HG03442 (cell line): ENCODE data around the gene PINK1.
"Not testable (repeated sequence)": the region's sequence is repeated elsewhere in the genome, so short reads cannot be mapped to it uniquely, and the experiment has no call there.

Experiments
- ATAC-seq: cut with Tn5 transposase; IDR thresholded peaks from one replicate; pipeline ENCODE4 v1.9.1; 2021; ENCODE audit warnings: mild to moderate bottlenecking, moderate library complexity; ENCODE audit not compliant: unreplicated experiment

PINK1 gene

GRCh38 chr1:20673626-20674025, 40.4 kb downstream of the PINK1 start:
- ATAC-seq = not testable (repeated sequence)

GRCh38 chr1:20678599-20678998, 45.3 kb downstream of the PINK1 start:
- no peak for ATAC-seq

- no peak for ATAC-seq
Observed at GRCh38 chr1:20680269-20680668, 47.0 kb downstream of the PINK1 start.

- ATAC-seq = no peak
Observed at GRCh38 chr1:20681999-20682398, 48.7 kb downstream of the PINK1 start.

GRCh38 chr1:20682571-20683236, 49.4 kb downstream of the PINK1 start:
- ATAC-seq = no peak

- ATAC-seq = no peak
Observed at GRCh38 chr1:20683614-20684013, 50.4 kb downstream of the PINK1 start.

- ATAC-seq = no peak
Observed at GRCh38 chr1:20684050-20684620, 50.9 kb downstream of the PINK1 start.

GRCh38 chr1:20684651-20685050, 51.4 kb downstream of the PINK1 start:
- ATAC-seq = no peak

GRCh38 chr1:20685099-20685662, 51.9 kb downstream of the PINK1 start:
- ATAC-seq = no peak

- ATAC-seq = no peak
Observed at GRCh38 chr1:20685741-20686140, 52.5 kb downstream of the PINK1 start.

- no peak for ATAC-seq
Observed at GRCh38 chr1:20686883-20687725, 53.8 kb downstream of the PINK1 start.

- ATAC-seq = no peak
Observed at GRCh38 chr1:20689645-20690056, 56.4 kb downstream of the PINK1 start.

- no peak for ATAC-seq
Observed at GRCh38 chr1:20691872-20692271, 58.6 kb downstream of the PINK1 start.

- no peak for ATAC-seq
Observed at GRCh38 chr1:20693623-20694022, 60.4 kb downstream of the PINK1 start.

- ATAC-seq = no peak
Observed at GRCh38 chr1:20695515-20695914, 62.3 kb downstream of the PINK1 start.

- ATAC-seq = no peak
Observed at GRCh38 chr1:20696397-20697333, 63.4 kb downstream of the PINK1 start.

GRCh38 chr1:20697563-20697962, 64.3 kb downstream of the PINK1 start:
- no peak for ATAC-seq

GRCh38 chr1:20698195-20698910, 65.1 kb downstream of the PINK1 start:
- no peak for ATAC-seq

GRCh38 chr1:20699558-20699957, 66.3 kb downstream of the PINK1 start:
- no peak for ATAC-seq
